Neutrophil (primary cell): ENCODE results near the gene ERC2.

Experiments
- H3K27ac ChIP-seq: fragments of 200-600 bp; sonication (generic); 2 replicates; pipeline ENCODE4 v1.5.1; 2016; ENCODE audit warnings: mild to moderate bottlenecking, moderate library complexity
- H3K27me3 ChIP-seq: fragments of 200-600 bp; sonication (generic); 2 replicates; pipeline ENCODE4 v1.6.0; 2016; ENCODE audit warnings: mild to moderate bottlenecking
- H3K36me3 ChIP-seq: fragments of 200-600 bp; sonication (generic); 2 replicates; pipeline ENCODE4 v1.5.1; 2017
- H3K4me1 ChIP-seq, 2 experiments: fragments of 200-600 bp in 1 of 2; sonication (generic) in 1 of 2; 1 replicate in 1 of 2; 2 replicates in 1 of 2; pipeline versions ENCODE4 v1.5.1 to v1.6.1; 2013 to 2016; ENCODE audit warnings: low read depth in 1 of 2, low read length in 1 of 2, mild to moderate bottlenecking in 1 of 2, moderate library complexity in 1 of 2; ENCODE audit not compliant: control insufficient read depth in 1 of 2, insufficient read depth in 1 of 2
- H3K4me3 ChIP-seq, 2 experiments: fragments of 200-600 bp in 1 of 2; sonication (generic) in 1 of 2; 1 replicate in 1 of 2; 2 replicates in 1 of 2; pipeline ENCODE4 v1.5.1; 2013 to 2016; ENCODE audit warnings: low read depth in 1 of 2, low read length in 1 of 2, mild to moderate bottlenecking in 1 of 2, moderate library complexity in 1 of 2
- H3K9me3 ChIP-seq: fragments of 200-600 bp; sonication (generic); 2 replicates; pipeline ENCODE4 v1.5.1; 2016
- CTCF ChIP-seq: fragments of 200-600 bp; sonication (generic); IDR thresholded peaks from 2 replicates; pipeline ENCODE4 v1.5.1; 2016; ENCODE audit warnings: antibody characterized with exemption

The ERC2 gene

DNA sequence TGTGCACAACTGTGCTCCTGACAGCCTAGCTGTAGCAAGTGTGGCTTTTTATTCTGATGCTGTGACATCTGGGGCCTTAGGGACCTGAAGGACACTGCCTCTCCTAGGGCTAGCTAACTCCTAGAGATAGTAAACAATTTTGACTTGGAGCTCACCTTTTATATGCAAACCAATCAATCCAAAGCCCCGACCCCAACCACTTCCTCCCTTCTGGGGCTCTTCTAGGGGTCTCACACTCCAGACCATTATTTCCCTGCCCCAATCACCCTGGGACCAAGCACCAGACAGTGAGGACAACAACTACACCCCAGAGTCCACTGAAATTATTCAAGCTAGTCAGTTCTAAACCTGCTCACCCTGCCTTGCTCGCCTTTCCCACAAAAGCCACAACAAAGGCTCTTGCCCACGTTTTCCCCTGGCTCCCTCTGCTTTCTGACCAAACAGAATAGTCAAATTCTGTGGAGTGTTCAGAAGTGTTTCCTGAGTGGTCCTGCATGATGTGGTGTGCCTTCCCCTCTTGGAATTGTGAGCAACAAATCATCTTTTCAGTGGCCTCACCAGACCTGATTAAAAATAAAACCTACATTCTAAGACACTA, 897.0 kb downstream of the ERC2 start:
- Histone ChIP-seq H3K36me3 (no peaks in the 10 kb centered on the region), H3K9me3 (no peaks in the 10 kb centered on the region), H3K27me3 (no peaks in the 10 kb centered on the region), H3K4me1 (no peaks in the 10 kb centered on the region), H3K4me3 (no peak overlapping the region), H3K27ac (no peak overlapping the region)
- TF ChIP-seq CTCF = no peak

DNA sequence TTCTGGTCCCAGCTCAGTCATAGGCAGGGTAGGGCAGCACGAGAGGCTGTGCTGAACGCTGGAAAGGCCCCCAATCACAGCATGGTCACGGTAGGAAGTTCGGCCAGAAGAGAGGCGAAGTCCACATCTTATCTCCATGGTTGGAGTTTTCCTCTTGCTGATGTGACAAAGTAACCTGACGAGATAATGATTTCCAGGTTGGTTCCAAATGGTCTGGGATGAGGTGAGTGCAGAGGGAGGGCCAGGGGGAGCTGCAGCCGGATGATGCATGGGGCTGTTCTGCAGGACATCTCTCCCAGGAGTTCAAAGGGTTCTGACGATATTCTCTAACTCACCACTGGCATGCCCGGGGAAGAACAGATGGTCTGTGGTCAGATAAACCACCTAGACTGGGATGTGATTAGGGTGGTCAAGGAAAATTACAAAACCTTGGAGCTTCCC, 898.0 kb downstream of the ERC2 start:
- Histone ChIP-seq H3K27me3 (no peaks in the 10 kb centered on the region), H3K27ac (no peak overlapping the region), H3K9me3 (no peaks in the 10 kb centered on the region), H3K4me3 (no peak overlapping the region), H3K36me3 (no peaks in the 10 kb centered on the region), H3K4me1 (no peaks in the 10 kb centered on the region)
- TF ChIP-seq CTCF = no peak

DNA sequence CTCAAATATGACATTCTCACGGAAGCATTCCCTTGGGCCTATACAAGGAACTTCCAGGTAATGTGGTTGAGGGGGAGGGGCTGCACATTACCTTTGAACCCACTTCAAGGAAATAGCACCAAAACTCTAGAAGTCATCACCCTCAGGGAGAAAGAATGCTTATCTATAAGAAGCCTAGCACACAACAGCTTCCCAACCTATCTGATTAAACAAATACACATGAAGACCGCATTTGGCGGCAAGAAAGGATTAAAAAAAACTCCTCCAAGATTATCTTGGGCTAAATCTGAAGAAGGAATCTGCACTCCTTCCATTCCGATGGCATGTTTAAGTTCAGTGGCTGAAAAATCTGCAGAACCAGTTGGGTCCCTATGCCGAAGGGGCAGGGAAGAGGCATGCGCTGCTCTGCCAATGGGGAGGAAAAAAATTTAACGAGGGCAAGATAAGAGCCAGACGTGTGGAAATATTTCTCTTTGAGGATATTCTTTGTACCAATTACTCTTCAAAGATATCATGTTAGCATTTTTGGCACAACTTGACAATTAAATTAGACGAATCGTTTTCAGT, 899.2 kb downstream of the ERC2 start:
- Histone ChIP-seq H3K27me3 (no peaks in the 10 kb centered on the region), H3K4me1 (no peaks in the 10 kb centered on the region), H3K4me3 (no peak overlapping the region), H3K9me3 (no peaks in the 10 kb centered on the region), H3K27ac (no peak overlapping the region), H3K36me3 (no peaks in the 10 kb centered on the region)
- no peak for TF ChIP-seq CTCF

- Histone ChIP-seq H3K27ac (no peak overlapping the region), H3K9me3 (no peaks in the 10 kb centered on the region), H3K4me3 (no peak overlapping the region), H3K27me3 (no peaks in the 10 kb centered on the region), H3K4me1 (no peaks in the 10 kb centered on the region), H3K36me3 (no peaks in the 10 kb centered on the region)
- TF ChIP-seq CTCF = no peak
Measured at GRCh38 chr3:55567615-55568014, 900.7 kb downstream of the ERC2 start.

- no peak overlapping the region for H3K4me3 ChIP-seq
- no peak for TF ChIP-seq CTCF
Measured at GRCh38 chr3:55567121-55567520, 901.1 kb downstream of the ERC2 start.

More at GRCh38 chr3:55567121-55567520, 901.1 kb downstream of the ERC2 start:
- Histone ChIP-seq H3K9me3 (no peaks in the 10 kb centered on the region), H3K4me1 (no peaks in the 10 kb centered on the region), H3K27me3 (no peaks in the 10 kb centered on the region), H3K27ac (no peak overlapping the region), H3K36me3 (no peaks in the 10 kb centered on the region)
